ENCODE data around the gene TCEA3. TPM values are rescaled to one million over a fixed set of nuclear protein-coding genes. Genes with fewer than 3 reads are reported as not detected.
A peak's percentile ranks its signal among the peaks of the same experiment; 100 is the strongest.

TCEA3 gene
- total and polyA plus RNA-seq, 4 experiments from 2014 or later, result 22.7 to 30.8 (median 28.3) TPM

DNA sequence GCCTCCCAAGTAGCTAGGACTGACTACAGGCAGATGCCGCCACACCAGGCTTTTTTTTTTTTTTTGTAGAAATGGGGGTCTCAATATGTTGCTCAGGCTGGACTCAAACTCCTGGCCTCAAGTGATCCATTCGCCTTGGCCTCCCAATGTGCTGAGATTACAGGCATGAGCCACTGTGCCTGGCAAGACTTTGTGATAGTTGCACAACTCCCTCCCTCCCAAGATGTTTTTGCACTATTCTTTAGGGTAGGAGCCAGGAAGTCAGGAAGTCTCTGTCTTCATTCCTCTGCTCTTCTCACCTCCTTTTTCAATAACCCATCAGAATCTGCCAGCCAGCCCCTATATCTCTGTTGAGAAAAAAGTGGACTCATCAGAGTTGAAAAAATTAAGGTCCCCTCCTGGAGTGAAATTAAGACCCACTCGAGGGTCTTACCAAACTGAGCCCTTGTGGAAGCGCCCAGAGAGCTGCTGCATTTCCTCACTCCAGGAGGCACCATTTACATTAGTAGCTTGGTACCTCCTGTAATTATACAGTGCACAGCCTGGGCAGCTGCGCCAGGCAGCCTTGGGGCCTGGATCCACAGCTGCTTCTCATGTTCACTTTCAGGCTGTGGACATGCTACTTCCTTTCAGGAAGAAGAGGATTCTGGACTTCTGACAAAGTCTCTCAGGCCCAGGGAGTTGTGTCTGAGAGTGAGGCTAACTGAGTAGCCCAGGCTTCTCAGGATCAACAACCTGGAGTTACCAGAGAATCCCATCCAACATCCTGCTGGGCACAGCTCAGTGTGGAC lies 24.0 kb downstream of the TCEA3 start:
- Mint-ChIP-seq H3K9me3 (no peaks in the 10 kb centered on the region), H3K27me3 (no peaks in the 10 kb centered on the region), H3K27ac (no peak overlapping the region), H3K4me3 (peak overlapping the region in 1 of 8 donors; percentile 21), H3K4me1 (peaks cover 8 to 12% (median 10%) of the 10 kb centered on the region in 4 donors), H3K36me3 (peaks cover 16 to 17% of the 10 kb centered on the region in 2 donors)
- H3K4me3 ChIP-seq (ENCODE audit: low read length in 2 of 2), result no peak overlapping the region
- no peaks in the 10 kb centered on the region for H3K36me3 ChIP-seq (ENCODE audit: insufficient read depth, low read length)
- intact Hi-C loops (cut with micrococcal nuclease), result loop anchor here (5.0 kb wide), 2 partner anchors 58 to 303 kb away; partner anchors contain the start of gene HNRNPR
- peaks cover 11% of the 10 kb centered on the region for H3K4me1 ChIP-seq (ENCODE audit: insufficient read depth, low read length)
- no peak overlapping the region for H3K27ac ChIP-seq (ENCODE audit: low read depth, low read length)
- H3K27me3 ChIP-seq (ENCODE audit: insufficient read depth, low read length), result no peaks in the 10 kb centered on the region
- H3K9me3 ChIP-seq (ENCODE audit: control insufficient read depth in 1 of 2, low read length in 2 of 2), result no peaks in the 10 kb centered on the region
- no peak for DNase-seq
- POLR2A ChIA-PET (ENCODE audit: partially characterized antibody), result no interaction called here
- CTCF ChIA-PET (ENCODE audit: partially characterized antibody), result interaction anchor here (0.9 to 1.4 kb wide), 2 partner anchors 25 kb away, joined by 3 to 4 read pairs; no protein-coding TSS in a partner anchor

GRCh38 chr1:23399229-23399628 lies 25.3 kb downstream of the TCEA3 start:
- Histone ChIP-seq H3K27ac (ENCODE audit: low read depth, low read length) (no peak overlapping the region), H3K4me1 (ENCODE audit: insufficient read depth, low read length) (peaks cover 8% of the 10 kb centered on the region), H3K36me3 (ENCODE audit: insufficient read depth, low read length) (no peaks in the 10 kb centered on the region), H3K4me3 (ENCODE audit: low read length in 2 of 2) (no peak overlapping the region), H3K27me3 (ENCODE audit: insufficient read depth, low read length) (no peaks in the 10 kb centered on the region), H3K9me3 (ENCODE audit: control insufficient read depth in 1 of 2, low read length in 2 of 2) (no peaks in the 10 kb centered on the region)
- Mint-ChIP-seq H3K4me1 (peaks cover 5 to 9% (median 7%) of the 10 kb centered on the region in 4 donors), H3K27ac (no peak overlapping the region), H3K27me3 (no peaks in the 10 kb centered on the region), H3K9me3 (no peaks in the 10 kb centered on the region), H3K36me3 (peaks cover 16 to 17% of the 10 kb centered on the region in 2 donors), H3K4me3 (no peak overlapping the region)
- DNase-seq, result no peak
- ChIA-PET CTCF (ENCODE audit: partially characterized antibody) (no interaction called here), POLR2A (ENCODE audit: partially characterized antibody) (no interaction called here)
- intact Hi-C loops (cut with micrococcal nuclease), result no loop called here

DNA sequence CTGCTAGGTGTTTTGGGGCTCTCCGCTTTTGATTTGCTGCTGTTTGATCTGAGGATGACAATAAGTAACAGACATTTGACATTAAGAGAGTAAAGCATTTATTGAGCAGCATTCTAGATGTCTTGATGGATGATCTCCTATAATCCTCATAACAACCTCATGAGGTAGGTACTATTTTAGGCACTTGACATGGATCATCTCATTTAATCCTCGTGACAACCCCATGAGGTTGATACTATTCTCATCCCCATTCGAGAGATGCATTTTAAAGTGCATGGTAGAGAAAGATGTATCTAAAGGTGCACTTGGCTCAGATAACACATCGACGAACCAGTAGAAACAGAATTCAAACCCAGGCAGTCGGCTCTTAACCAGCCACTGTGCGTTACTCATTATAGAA lies 26.6 kb downstream of the TCEA3 start:
- H3K4me3 ChIP-seq (ENCODE audit: low read length in 2 of 2), result no peak overlapping the region
- POLR2A ChIA-PET (ENCODE audit: partially characterized antibody), result no interaction called here
- no peak overlapping the region for H3K27ac ChIP-seq (ENCODE audit: low read depth, low read length)
- no peaks in the 10 kb centered on the region for H3K9me3 ChIP-seq (ENCODE audit: control insufficient read depth in 1 of 2, low read length in 2 of 2)
- H3K36me3 Mint-ChIP-seq, result peaks cover 15 to 16% of the 10 kb centered on the region in 2 donors
- no peaks in the 10 kb centered on the region for H3K36me3 ChIP-seq (ENCODE audit: insufficient read depth, low read length)
- H3K4me1 ChIP-seq (ENCODE audit: insufficient read depth, low read length), result no peaks in the 10 kb centered on the region
- H3K9me3 Mint-ChIP-seq, result no peaks in the 10 kb centered on the region
- H3K27ac Mint-ChIP-seq, result peak overlapping the region in 1 of 7 donors; percentile 35
- no peaks in the 10 kb centered on the region for H3K27me3 Mint-ChIP-seq
- peaks cover 0 to 3% (median under 1%) of the 10 kb centered on the region in 4 donors for H3K4me1 Mint-ChIP-seq
- DNase-seq, result no peak
- H3K4me3 Mint-ChIP-seq, result no peak overlapping the region
- intact Hi-C loops (cut with micrococcal nuclease), result no loop called here
- CTCF ChIA-PET (ENCODE audit: partially characterized antibody), result no interaction called here
- no peaks in the 10 kb centered on the region for H3K27me3 ChIP-seq (ENCODE audit: insufficient read depth, low read length)

DNA sequence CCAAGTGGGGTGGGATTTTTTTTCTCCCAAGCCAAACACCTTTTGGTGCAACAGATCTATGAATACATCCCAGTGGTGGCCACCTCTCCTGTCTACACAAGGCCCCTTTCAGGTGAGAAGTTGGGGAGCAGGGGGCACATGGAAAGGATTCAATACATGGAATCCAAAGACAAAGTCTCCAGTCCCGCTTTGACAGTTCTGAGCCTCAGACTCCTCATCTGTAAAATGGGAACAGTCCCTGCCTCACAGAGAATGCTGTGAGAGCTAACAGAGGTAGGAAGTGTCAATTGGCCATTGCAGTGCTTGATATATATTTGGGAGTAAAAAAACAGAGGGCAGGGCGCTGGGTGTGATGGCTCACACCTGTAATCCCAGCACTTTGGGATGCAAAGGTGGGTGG lies 28.2 kb downstream of the TCEA3 start:
- Histone ChIP-seq H3K27me3 (ENCODE audit: insufficient read depth, low read length) (no peaks in the 10 kb centered on the region), H3K27ac (ENCODE audit: low read depth, low read length) (no peak overlapping the region), H3K9me3 (ENCODE audit: control insufficient read depth in 1 of 2, low read length in 2 of 2) (no peaks in the 10 kb centered on the region), H3K4me3 (ENCODE audit: low read length in 2 of 2) (no peak overlapping the region), H3K36me3 (ENCODE audit: insufficient read depth, low read length) (no peaks in the 10 kb centered on the region), H3K4me1 (ENCODE audit: insufficient read depth, low read length) (no peaks in the 10 kb centered on the region)
- Mint-ChIP-seq H3K27me3 (no peaks in the 10 kb centered on the region), H3K27ac (peak overlapping the region in 1 of 7 donors; percentile 40), H3K36me3 (peaks cover 12 to 16% of the 10 kb centered on the region in 2 donors), H3K9me3 (no peaks in the 10 kb centered on the region), H3K4me3 (no peak overlapping the region), H3K4me1 (peaks cover 0 to 3% (median under 1%) of the 10 kb centered on the region in 4 donors)
- DNase-seq, result no peak
- CTCF ChIA-PET (ENCODE audit: partially characterized antibody), result no interaction called here
- intact Hi-C loops (cut with micrococcal nuclease), result no loop called here
- POLR2A ChIA-PET (ENCODE audit: partially characterized antibody), result no interaction called here

- ChIA-PET CTCF (ENCODE audit: partially characterized antibody) (interaction anchor here (2.8 kb wide), 1 partner anchor 8 kb away, joined by 16 read pairs; no protein-coding TSS in a partner anchor), POLR2A (ENCODE audit: partially characterized antibody) (no interaction called here)
- H3K4me3 ChIP-seq (ENCODE audit: low read length in 2 of 2), result no peak overlapping the region
- no peaks in the 10 kb centered on the region for H3K27me3 Mint-ChIP-seq
- no peak for DNase-seq
- H3K27ac Mint-ChIP-seq, result no peak overlapping the region
- peaks cover 0 to 3% (median under 1%) of the 10 kb centered on the region in 4 donors for H3K4me1 Mint-ChIP-seq
- no peaks in the 10 kb centered on the region for H3K9me3 Mint-ChIP-seq
- H3K27me3 ChIP-seq (ENCODE audit: insufficient read depth, low read length), result no peaks in the 10 kb centered on the region
- no peaks in the 10 kb centered on the region for H3K9me3 ChIP-seq (ENCODE audit: control insufficient read depth in 1 of 2, low read length in 2 of 2)
- H3K4me1 ChIP-seq (ENCODE audit: insufficient read depth, low read length), result no peaks in the 10 kb centered on the region
- H3K4me3 Mint-ChIP-seq, result no peak overlapping the region
- no peaks in the 10 kb centered on the region for H3K36me3 ChIP-seq (ENCODE audit: insufficient read depth, low read length)
- H3K36me3 Mint-ChIP-seq, result peaks cover 12 to 16% of the 10 kb centered on the region in 2 donors
- intact Hi-C loops (cut with micrococcal nuclease), result no loop called here
- H3K27ac ChIP-seq (ENCODE audit: low read depth, low read length), result no peak overlapping the region
Observed at GRCh38 chr1:23395849-23396248, 28.7 kb downstream of the TCEA3 start.

DNA sequence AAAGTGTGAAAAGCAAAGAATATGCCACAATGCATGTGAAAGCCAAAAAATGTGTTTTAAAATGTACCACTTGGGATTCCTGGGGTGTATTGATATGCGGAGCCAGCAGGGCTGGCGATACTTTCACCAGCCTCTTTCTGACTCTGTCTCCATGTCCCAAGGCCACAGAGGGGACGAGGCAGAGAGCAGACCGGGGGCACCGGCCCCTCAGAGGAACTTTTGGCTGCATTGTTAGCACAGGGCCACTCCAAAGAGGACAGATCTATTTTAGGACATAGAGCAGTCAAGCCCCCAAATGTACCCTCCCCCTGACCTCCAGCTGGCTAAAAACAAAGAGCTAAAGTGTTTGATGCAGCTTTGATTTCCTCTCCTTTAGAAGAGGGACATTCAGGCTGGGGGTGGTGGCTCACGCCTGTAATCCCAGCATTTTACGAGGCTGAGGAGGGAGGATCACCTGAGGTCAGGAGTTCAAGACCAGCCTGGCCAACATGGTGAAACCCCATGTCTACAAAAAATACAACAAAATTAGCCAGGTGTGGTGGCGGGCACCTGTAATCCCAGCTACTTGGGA lies 29.3 kb downstream of the TCEA3 start:
- intact Hi-C loops (cut with micrococcal nuclease), result no loop called here
- Mint-ChIP-seq H3K4me1 (peaks cover 0 to 3% (median under 1%) of the 10 kb centered on the region in 4 donors), H3K4me3 (no peak overlapping the region), H3K36me3 (peaks cover 9 to 12% of the 10 kb centered on the region in 2 donors), H3K9me3 (no peaks in the 10 kb centered on the region), H3K27me3 (peaks cover 0 to 3% of the 10 kb centered on the region in 2 donors), H3K27ac (peak overlapping the region in 1 of 7 donors; percentile 67)
- Histone ChIP-seq H3K4me1 (ENCODE audit: insufficient read depth, low read length) (no peaks in the 10 kb centered on the region), H3K4me3 (ENCODE audit: low read length in 2 of 2) (no peak overlapping the region), H3K27me3 (ENCODE audit: insufficient read depth, low read length) (no peaks in the 10 kb centered on the region), H3K36me3 (ENCODE audit: insufficient read depth, low read length) (no peaks in the 10 kb centered on the region), H3K27ac (ENCODE audit: low read depth, low read length) (no peak overlapping the region), H3K9me3 (ENCODE audit: control insufficient read depth in 1 of 2, low read length in 2 of 2) (no peaks in the 10 kb centered on the region)
- POLR2A ChIA-PET (ENCODE audit: partially characterized antibody), result no interaction called here
- DNase-seq, result no peak
- CTCF ChIA-PET (ENCODE audit: partially characterized antibody), result interaction anchor here (1.2 to 2.8 kb wide), 2 partner anchors 9 to 102 kb away, joined by 3 to 16 read pairs; no protein-coding TSS in a partner anchor

DNA sequence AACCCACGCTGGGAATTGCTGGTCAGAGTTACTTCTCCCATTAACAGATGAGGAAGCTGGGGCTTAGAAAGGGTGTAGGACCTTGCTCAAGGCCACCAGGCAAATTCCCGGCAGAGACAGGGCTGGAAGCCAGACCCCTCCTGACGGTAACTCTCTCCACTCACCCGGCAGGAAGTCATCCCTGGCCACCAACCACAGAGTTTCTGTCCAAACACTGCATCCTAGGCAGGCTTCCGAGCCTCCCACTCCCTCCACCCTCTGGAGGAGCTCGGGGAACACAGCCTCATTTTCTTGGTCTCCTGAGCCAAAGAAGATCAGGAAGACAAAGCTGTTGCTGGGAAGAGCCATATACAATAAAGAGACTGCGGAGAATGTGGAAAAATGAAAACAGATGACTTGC lies 29.9 kb downstream of the TCEA3 start:
- POLR2A ChIA-PET (ENCODE audit: partially characterized antibody), result no interaction called here
- H3K36me3 ChIP-seq (ENCODE audit: insufficient read depth, low read length), result no peaks in the 10 kb centered on the region
- H3K4me1 ChIP-seq (ENCODE audit: insufficient read depth, low read length), result no peaks in the 10 kb centered on the region
- peaks cover 9 to 10% of the 10 kb centered on the region in 2 donors for H3K36me3 Mint-ChIP-seq
- H3K4me3 ChIP-seq (ENCODE audit: low read length in 2 of 2), result no peak overlapping the region
- peaks cover 0 to 3% of the 10 kb centered on the region in 2 donors for H3K27me3 Mint-ChIP-seq
- no peak for DNase-seq
- CTCF ChIA-PET (ENCODE audit: partially characterized antibody), result interaction anchor here (1.2 to 2.8 kb wide), 2 partner anchors 9 to 103 kb away, joined by 3 to 16 read pairs; no protein-coding TSS in a partner anchor
- H3K9me3 Mint-ChIP-seq, result no peaks in the 10 kb centered on the region
- no peak overlapping the region for H3K4me3 Mint-ChIP-seq
- no peak overlapping the region for H3K27ac ChIP-seq (ENCODE audit: low read depth, low read length)
- H3K9me3 ChIP-seq (ENCODE audit: control insufficient read depth in 1 of 2, low read length in 2 of 2), result no peaks in the 10 kb centered on the region
- no peaks in the 10 kb centered on the region for H3K27me3 ChIP-seq (ENCODE audit: insufficient read depth, low read length)
- intact Hi-C loops (cut with micrococcal nuclease), result no loop called here
- peaks cover 0 to 3% (median under 1%) of the 10 kb centered on the region in 4 donors for H3K4me1 Mint-ChIP-seq
- H3K27ac Mint-ChIP-seq, result peak overlapping the region in 1 of 7 donors; percentile 67
